Neutrophil (primary cell): ENCODE results near the gene DHX40.
"Not testable (repeated sequence)": the region's sequence is repeated elsewhere in the genome, so short reads cannot be mapped to it uniquely, and the experiment has no call there.

Experiments
- H3K27ac ChIP-seq: fragments of 200-600 bp; sonication (generic); 2 replicates; pipeline ENCODE4 v1.5.1; 2016; ENCODE audit warnings: mild to moderate bottlenecking, moderate library complexity
- H3K27me3 ChIP-seq: fragments of 200-600 bp; sonication (generic); 2 replicates; pipeline ENCODE4 v1.6.0; 2016; ENCODE audit warnings: mild to moderate bottlenecking
- H3K36me3 ChIP-seq: fragments of 200-600 bp; sonication (generic); 2 replicates; pipeline ENCODE4 v1.5.1; 2017
- H3K4me1 ChIP-seq, 2 experiments: fragments of 200-600 bp in 1 of 2; sonication (generic) in 1 of 2; 1 replicate in 1 of 2; 2 replicates in 1 of 2; pipeline versions ENCODE4 v1.5.1 to v1.6.1; 2013 to 2016; ENCODE audit warnings: low read depth in 1 of 2, low read length in 1 of 2, mild to moderate bottlenecking in 1 of 2, moderate library complexity in 1 of 2; ENCODE audit not compliant: control insufficient read depth in 1 of 2, insufficient read depth in 1 of 2
- H3K4me3 ChIP-seq, 2 experiments: fragments of 200-600 bp in 1 of 2; sonication (generic) in 1 of 2; 1 replicate in 1 of 2; 2 replicates in 1 of 2; pipeline ENCODE4 v1.5.1; 2013 to 2016; ENCODE audit warnings: low read depth in 1 of 2, low read length in 1 of 2, mild to moderate bottlenecking in 1 of 2, moderate library complexity in 1 of 2
- H3K9me3 ChIP-seq: fragments of 200-600 bp; sonication (generic); 2 replicates; pipeline ENCODE4 v1.5.1; 2016
- CTCF ChIP-seq: fragments of 200-600 bp; sonication (generic); IDR thresholded peaks from 2 replicates; pipeline ENCODE4 v1.5.1; 2016; ENCODE audit warnings: antibody characterized with exemption

Gene DHX40

DNA sequence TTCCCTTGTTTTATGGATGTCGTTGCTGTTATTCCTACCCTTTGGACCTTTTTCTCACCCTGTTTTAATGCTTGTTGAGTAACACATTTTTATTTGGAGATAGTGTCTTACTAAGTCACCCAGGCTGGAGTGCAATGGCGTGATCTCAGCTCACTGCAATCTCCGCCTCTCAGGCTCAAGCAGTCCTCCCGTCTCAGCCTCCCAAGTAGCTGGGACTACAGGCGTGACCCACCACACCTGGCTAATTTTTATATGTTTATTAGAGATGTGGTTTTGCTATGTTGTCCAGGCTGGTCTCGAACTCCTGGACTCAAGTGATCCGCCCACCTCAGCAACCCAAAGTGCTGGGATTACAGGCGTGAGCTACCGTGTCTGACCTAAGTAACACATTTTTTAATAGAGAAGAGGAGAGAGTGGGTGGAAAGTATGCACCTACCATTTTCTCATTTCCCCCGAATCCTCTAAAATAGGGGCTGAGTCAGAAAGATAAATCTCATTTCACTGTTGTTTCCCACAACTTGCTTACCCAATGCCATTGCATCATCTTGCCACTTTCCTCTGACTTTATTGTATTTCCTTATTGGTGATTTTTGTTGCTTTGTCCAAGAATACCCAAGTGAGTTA is 7.0 kb downstream of the DHX40 start:
- no peak overlapping the region for H3K4me3 ChIP-seq
- H3K27ac ChIP-seq: peak overlapping the region; percentile 11
- TF ChIP-seq CTCF: no peak
- H3K27me3 ChIP-seq: no peaks in the 10 kb centered on the region
- no peaks in the 10 kb centered on the region for H3K9me3 ChIP-seq
- H3K4me1 ChIP-seq: peaks cover 7 to 8% of the 10 kb centered on the region in 2 experiments
- peaks cover 8% of the 10 kb centered on the region for H3K36me3 ChIP-seq

DNA sequence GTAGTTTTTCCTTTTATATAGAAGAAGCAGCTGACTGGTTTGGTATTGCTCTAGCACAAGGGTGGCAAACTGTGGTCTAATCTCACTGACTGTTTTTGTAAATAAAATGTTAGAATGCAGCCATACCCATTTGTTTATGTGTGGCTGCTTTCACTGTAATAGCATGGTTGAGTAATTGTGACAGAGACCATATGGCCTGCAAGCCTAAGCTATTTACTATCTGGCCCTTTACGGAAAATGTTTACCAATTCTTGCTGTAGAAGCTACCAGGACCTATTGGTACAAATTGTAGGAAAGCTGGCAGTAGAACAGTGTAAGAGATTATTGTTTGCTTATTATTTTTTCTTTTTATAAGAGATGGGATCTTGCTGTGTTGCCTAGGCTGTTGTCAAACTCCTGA is 18.8 kb downstream of the DHX40 start:
- H3K27me3 ChIP-seq, H3K9me3 ChIP-seq, H3K27ac ChIP-seq, H3K36me3 ChIP-seq, H3K4me1 ChIP-seq, H3K4me3 ChIP-seq: not testable (repeated sequence)

DNA sequence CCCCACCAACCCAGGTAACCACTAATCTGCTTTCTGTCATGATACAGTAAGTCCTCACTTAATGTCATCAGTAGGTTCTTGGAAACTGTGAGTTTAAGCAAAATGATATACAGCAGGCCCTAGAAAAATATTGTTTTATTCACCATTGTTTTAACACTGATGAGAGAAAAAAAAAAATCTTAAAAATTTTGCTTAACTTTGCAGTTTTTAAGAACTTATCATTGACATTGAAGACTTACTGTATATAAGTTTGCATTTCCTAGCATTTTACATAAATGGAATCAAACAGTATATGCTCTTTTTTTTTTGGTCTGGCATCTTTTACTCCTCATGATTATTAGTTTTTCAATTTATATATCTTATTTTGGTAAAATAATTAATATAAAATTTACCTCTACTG is 34.8 kb downstream of the DHX40 start:
- H3K36me3 ChIP-seq: peaks cover 34% of the 10 kb centered on the region
- H3K4me1 ChIP-seq: no peaks in the 10 kb centered on the region
- no peaks in the 10 kb centered on the region for H3K27me3 ChIP-seq
- TF ChIP-seq CTCF: no peak
- no peaks in the 10 kb centered on the region for H3K9me3 ChIP-seq
- no peak overlapping the region for H3K27ac ChIP-seq
- no peak overlapping the region for H3K4me3 ChIP-seq

DNA sequence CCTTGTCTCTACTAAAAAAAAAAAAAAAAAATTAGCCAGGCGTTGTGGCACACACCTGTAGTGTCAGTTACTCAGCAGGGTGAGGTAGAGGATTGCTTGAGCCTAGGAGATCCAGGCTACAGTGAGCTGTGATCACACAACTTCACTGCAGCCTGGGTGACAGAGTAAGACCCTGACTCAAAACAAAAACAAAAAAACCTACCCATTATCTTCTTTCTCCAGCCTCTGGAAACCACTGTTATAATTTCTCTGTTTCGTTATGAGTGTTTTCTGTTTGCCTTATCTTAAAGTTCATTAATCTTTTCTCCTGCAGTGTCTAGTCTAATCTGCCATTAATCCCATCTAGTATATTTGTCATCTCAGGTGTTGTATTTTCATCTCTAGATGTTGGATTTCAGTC is 35.7 kb downstream of the DHX40 start:
- Histone ChIP-seq H3K4me1 (no peaks in the 10 kb centered on the region), H3K27me3 (no peaks in the 10 kb centered on the region), H3K36me3 (peaks cover 43% of the 10 kb centered on the region), H3K27ac (no peak overlapping the region), H3K9me3 (no peaks in the 10 kb centered on the region), H3K4me3 (no peak overlapping the region)
- TF ChIP-seq CTCF: no peak

DNA sequence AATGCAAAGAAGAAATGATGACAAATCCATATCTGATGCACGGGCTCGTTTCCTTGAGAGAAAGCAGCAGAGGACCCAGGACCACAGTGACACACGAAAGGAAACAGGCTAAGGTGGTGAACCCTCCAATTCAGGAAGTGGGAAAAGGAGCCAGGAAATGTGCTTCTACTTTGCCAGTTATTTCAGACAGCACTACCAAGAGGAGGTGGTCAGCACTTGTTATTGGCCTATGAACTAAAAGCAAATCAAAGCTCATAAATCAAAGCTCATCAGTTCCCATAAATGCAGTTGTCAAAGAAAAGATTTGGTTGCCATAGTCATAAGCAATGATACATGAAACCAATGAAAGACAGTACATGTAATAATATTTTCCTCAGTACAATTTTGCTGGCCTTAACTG is 41.7 kb downstream of the DHX40 start:
- no peak for TF ChIP-seq CTCF
- H3K4me1 ChIP-seq: no peaks in the 10 kb centered on the region
- no peak overlapping the region for H3K27ac ChIP-seq
- no peak overlapping the region for H3K4me3 ChIP-seq
- H3K36me3 ChIP-seq: peaks cover 64% of the 10 kb centered on the region
- no peaks in the 10 kb centered on the region for H3K9me3 ChIP-seq
- H3K27me3 ChIP-seq: no peaks in the 10 kb centered on the region

DNA sequence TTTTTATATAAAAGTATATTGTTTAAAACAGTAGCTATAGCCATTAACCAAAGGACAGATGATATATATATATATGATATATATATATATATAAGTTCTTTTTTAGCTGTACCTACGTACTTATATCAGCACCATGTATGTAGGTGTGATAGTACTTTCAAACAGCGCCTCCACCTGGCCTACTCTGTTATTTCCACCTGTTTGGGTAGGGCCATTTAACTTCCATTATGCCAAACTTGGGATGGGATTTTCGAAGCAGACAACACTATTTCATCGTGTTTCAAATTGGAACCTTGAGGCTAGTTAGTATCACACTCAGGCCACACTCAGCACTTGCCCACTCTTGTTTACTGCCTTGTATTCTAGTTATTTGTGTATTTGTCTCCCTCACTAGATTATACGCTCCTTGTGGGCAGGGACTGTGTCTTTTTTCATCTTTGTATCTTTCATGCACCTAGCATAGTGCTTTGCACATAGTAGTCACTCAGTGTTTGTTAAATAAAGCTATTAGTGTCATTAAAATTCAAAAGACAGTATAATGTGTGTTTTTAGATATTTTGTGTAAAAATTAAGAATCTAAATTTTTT is 42.5 kb downstream of the DHX40 start:
- no peak overlapping the region for H3K27ac ChIP-seq
- peaks cover 56% of the 10 kb centered on the region for H3K36me3 ChIP-seq
- no peaks in the 10 kb centered on the region for H3K27me3 ChIP-seq
- no peaks in the 10 kb centered on the region for H3K9me3 ChIP-seq
- H3K4me1 ChIP-seq: no peaks in the 10 kb centered on the region
- TF ChIP-seq CTCF: peak; percentile 28
- H3K4me3 ChIP-seq: no peak overlapping the region
